HepG2 (cell line): ENCODE data around the gene OR2C1. TPM values are rescaled to one million over a fixed set of nuclear protein-coding genes. Genes with fewer than 3 reads are reported as not detected.

Experiments
- ATAC-seq: fragments of 200-7000 bp; cut with Tn5 transposase; 3 replicates; pipeline ENCODE4 v1.9.1; 2020; ENCODE audit warnings: mild to moderate bottlenecking, moderate library complexity
- BruUV-seq: library from RNA; stranded (reverse); fragments of 400-500 nt; replicated peaks from 2 replicates; lab custom pipeline; 2021; lab: Mats Ljungman, UMichigan
- CTCF ChIA-PET: fragments of 300-600 bp; formaldehyde crosslinking; extraction: SDS; loops from one replicate; lab custom pipeline; 2021; ENCODE audit warnings: low total read pairs, inconsistent platforms, low intra/inter-chr PET ratio; lab: Yijun Ruan, JAX
- POLR2A ChIA-PET: fragments of 350-600 bp; sonication (Branson Sonifier 250); formaldehyde crosslinking; loops from one replicate; lab custom pipeline; 2020; ENCODE audit warnings: antibody characterized with exemption, inconsistent platforms; lab: Yijun Ruan, JAX
- DNase-seq: peaks from one replicate; pipeline ENCODE4 v3.0.0-alpha.2; 2015; ENCODE audit warnings: low spot score
- FAIRE-seq: peaks from 3 replicates; lab custom pipeline; 2011; peaks lifted over from hg19 to GRCh38; lab: Jason Lieb, UNC
- H2AFZ ChIP-seq: one replicate; pipeline ENCODE4 v1.6.1; 2011; ENCODE audit warnings: low read length, inconsistent platforms
- H3K27ac ChIP-seq: fragments of 300-600 bp; 3 replicates; pipeline ENCODE4 v1.8.0; 2011; ENCODE audit warnings: mixed run types, mild to moderate bottlenecking, mixed read lengths, low read length, inconsistent platforms; ENCODE audit not compliant: insufficient read depth; ENCODE audit errors: extremely low read length
- H3K27me3 ChIP-seq, 2 experiments: fragments of 200-600 bp in 1 of 2; 2 replicates in 1 of 2; 3 replicates in 1 of 2; pipeline versions ENCODE4 v1.6.0 to v1.8.0; 2011; ENCODE audit warnings: low read length in 2 of 2, mild to moderate bottlenecking in 2 of 2, moderate library complexity in 2 of 2, inconsistent platforms in 1 of 2; ENCODE audit not compliant: insufficient read depth in 2 of 2, control insufficient read depth in 1 of 2
- H3K36me3 ChIP-seq, 2 experiments: fragments of 200-600 bp in 1 of 2; replicated peaks in 1 of 2; 2 replicates in 1 of 2; 3 replicates in 1 of 2; pipeline versions ENCODE4 v1.5.1 to v1.8.0; 2011; ENCODE audit warnings: low read length in 2 of 2, inconsistent platforms in 1 of 2; ENCODE audit not compliant: insufficient read depth in 2 of 2, control insufficient read depth in 1 of 2
- H3K4me1 ChIP-seq: 2 replicates; pipeline ENCODE4 v1.5.1; 2012; ENCODE audit warnings: low read length, inconsistent platforms; ENCODE audit not compliant: insufficient read depth
- H3K4me2 ChIP-seq: 2 replicates; pipeline ENCODE4 v1.6.0; 2011; ENCODE audit warnings: low read depth, low read length, inconsistent platforms
- H3K4me3 ChIP-seq, 3 experiments: fragments of 200-600 bp in 1 of 3; sonication (generic), shearing (Covaris generic) in 1 of 3; replicated peaks in 1 of 3; 2 replicates each; pipeline ENCODE4 v1.5.1; 2011 to 2016; ENCODE audit warnings: low read length in 3 of 3, inconsistent platforms in 2 of 3, low read depth in 2 of 3, mild to moderate bottlenecking in 2 of 3, control low read depth in 1 of 3, mixed read lengths in 1 of 3; ENCODE audit not compliant: insufficient read depth in 1 of 3
- H3K79me2 ChIP-seq: one replicate; pipeline ENCODE4 v1.6.1; 2011; ENCODE audit warnings: low read length, inconsistent platforms; ENCODE audit not compliant: insufficient read depth
- H3K9ac ChIP-seq: 2 replicates; pipeline ENCODE4 v1.6.0; 2011; ENCODE audit warnings: mild to moderate bottlenecking, low read depth, low read length, inconsistent platforms; ENCODE audit not compliant: insufficient read depth
- H3K9me3 ChIP-seq: 2 replicates; pipeline ENCODE4 v1.5.1; 2012; ENCODE audit warnings: mild to moderate bottlenecking, low read length
- H4K20me1 ChIP-seq: 2 replicates; pipeline ENCODE4 v1.6.0; 2011; ENCODE audit warnings: inconsistent platforms, mild to moderate bottlenecking, low read length, moderate library complexity; ENCODE audit not compliant: insufficient read depth
- CEBPB ChIP-seq: IDR thresholded peaks from 2 replicates; pipeline ENCODE4 v1.6.1; 2011; ENCODE audit warnings: low read depth, low read length, improper control_type of control experiment, borderline replicate concordance
- CREB1 ChIP-seq, 2 experiments: fragments of 450-650 bp in 1 of 2; IDR thresholded peaks; 2 replicates each; pipeline ENCODE4 v1.6.1; 2016 to 2017; ENCODE audit warnings: control low read depth in 1 of 2, mild to moderate bottlenecking in 1 of 2, missing compliant biosample characterization in 1 of 2, missing genetic modification characterization in 1 of 2
- CTCF ChIP-seq: sonication (generic); formaldehyde crosslinking; IDR thresholded peaks from 2 replicates; pipeline ENCODE4 v1.5.0; 2020; ENCODE audit warnings: mild to moderate bottlenecking, missing genetic modification reagents, moderate library complexity
- HNF4A ChIP-seq: sonication (generic); formaldehyde crosslinking; IDR thresholded peaks from 2 replicates; pipeline ENCODE4 v1.4.0; 2020; ENCODE audit warnings: missing genetic modification reagents
- SMC3 ChIP-seq: IDR thresholded peaks from 2 replicates; pipeline ENCODE4 v1.6.1; 2011; ENCODE audit warnings: low read length, improper control_type of control experiment
- STAG1 ChIP-seq: sonication (generic); formaldehyde crosslinking; IDR thresholded peaks from 2 replicates; pipeline ENCODE4 v1.4.0; 2020; ENCODE audit warnings: missing genetic modification reagents
- TEAD3 ChIP-seq: optimal IDR thresholded peaks from 2 replicates; pipeline ENCODE3; 2016; ENCODE audit warnings: borderline replicate concordance
- ZNF274 ChIP-seq: sonication (generic); formaldehyde crosslinking; IDR thresholded peaks from 2 replicates; pipeline ENCODE4 v1.5.1; 2020; ENCODE audit warnings: mild to moderate bottlenecking, missing genetic modification reagents
- ZNF609 ChIP-seq: sonication (generic); formaldehyde crosslinking; IDR thresholded peaks from 2 replicates; pipeline ENCODE4 v1.4.0; 2020; ENCODE audit warnings: mild to moderate bottlenecking, missing genetic modification reagents, borderline replicate concordance
- ZNF790 ChIP-seq: sonication (generic); formaldehyde crosslinking; IDR thresholded peaks from 2 replicates; pipeline ENCODE4 v1.8.0; 2022; ENCODE audit warnings: missing genetic modification reagents, mild to moderate bottlenecking, borderline replicate concordance
- in situ Hi-C: cut with HindIII; loops from 2 replicates; pipeline ENCODE4 v1.10.0; 2017; ENCODE audit warnings: low pct_unique_long_range_greater_than_20kb; ENCODE audit not compliant: extremely low pct_ligation_motif_present
- intact Hi-C: fragments of 100-400 bp; cut with micrococcal nuclease; formaldehyde crosslinking; loops from one replicate; pipeline ENCODE4 v1.10.0; 2022; ENCODE audit not compliant: unreplicated experiment
- polyA plus RNA-seq, 8 experiments: library from polyadenylated mRNA; depleted of rRNA in 3 of 8; stranded (reverse) in 7 of 8; unstranded in 1 of 8; fragments of >200 nt; fragmentation: Illumina TruSeq in 4 of 8; extraction: Trizol in 4 of 8; gene quantifications; 2 replicates each; pipeline versions ENCODE4 v1.2.1 to v1.2.3, GENCODE V29; 2011 to 2016; ENCODE audit warnings: low read depth in 4 of 8, missing spikeins in 1 of 8, mixed read lengths in 1 of 8; ENCODE audit not compliant: insufficient read depth in 1 of 8
- total RNA-seq, 5 experiments: library from RNA; depleted of rRNA; stranded (reverse); fragments of >200 nt; fragmentation: Illumina TruSeq; extraction: Trizol; gene quantifications; 2 replicates each; pipeline ENCODE4 v1.2.3, GENCODE V29; 2016; ENCODE audit warnings: low read depth in 1 of 5

Gene OR2C1
- total and polyA plus RNA-seq, 2 of the 13 experiments (the other 11 are each of a cell fraction or from before 2014, with no cell fraction given), result not detected

GRCh38 chr16:3377917-3378316 lies 22.2 kb downstream of the OR2C1 start:
- FAIRE-seq (peak; percentile 26), ATAC-seq (peak; percentile 88), DNase-seq (peak; percentile 72)
- H3K4me2 ChIP-seq, result no peak overlapping the region
- H3K4me1 ChIP-seq, result peaks cover 10% of the 10 kb centered on the region; the same call in 1 of the 2 replicates
- in situ Hi-C loops (no loop called here), intact Hi-C loops (no loop called here)
- POLR2A ChIA-PET, result interaction anchor here (0.8 kb wide), 1 partner anchor 13 kb away, joined by 4 read pairs; no protein-coding TSS in a partner anchor
- no peaks in the 10 kb centered on the region; the same call in 1 of the 2 replicates for H4K20me1 ChIP-seq
- H3K79me2 ChIP-seq, result peaks cover 3% of the 10 kb centered on the region
- H3K27me3 ChIP-seq, result no peaks in the 10 kb centered on the region
- no peak overlapping the region for H2AFZ ChIP-seq
- no peak for TF ChIP-seq CREB1 (IDR thresholded peaks at IDR 0.05)
- no peak for TF ChIP-seq CREB1 (CRISPR knock-in tag; IDR thresholded peaks at IDR 0.05)
- no peak for TF ChIP-seq STAG1
- no peak for TF ChIP-seq ZNF274
- TF ChIP-seq CTCF (CRISPR knock-in tag), result peak; percentile 37
- peak; percentile 99 for TF ChIP-seq TEAD3
- TF ChIP-seq ZNF609, result no peak
- no peak for TF ChIP-seq ZNF790 (CRISPR knock-in tag)
- TF ChIP-seq SMC3, result 0 out of 2 replicates have a peak, but pooled peaks have one; percentile 33
- peak; percentile 60; the same call in 1 of the 2 replicates for TF ChIP-seq CEBPB
- TF ChIP-seq HNF4A (CRISPR knock-in tag), result no peak
- CTCF ChIA-PET, result no interaction called here
- no peak overlapping the region for H3K4me3 ChIP-seq
- no peak overlapping the region for H3K27ac ChIP-seq
- H3K9me3 ChIP-seq, result no peaks in the 10 kb centered on the region
- no TSS peak for BruUV-seq
- no peak overlapping the region for H3K9ac ChIP-seq
- peaks cover 0 to 6% of the 10 kb centered on the region in 2 experiments; a peak in 1 of 5 replicates for H3K36me3 ChIP-seq
